Dendritic cell treated with granulocyte-macrophage colony-stimulating factor and Interleukin-4, amounts not matched to agents 40 ng/mL and 50 ng/mL, for 4 days (primary cell): ENCODE measurements around the gene DNAJC21.

Experiments
- H3K27ac Mint-ChIP-seq: one replicate; pipeline ENCODE4 v1.8.0; 2022; ENCODE audit warnings: mild to moderate bottlenecking, mixed read lengths
- H3K27me3 Mint-ChIP-seq: one replicate; pipeline ENCODE4 v1.8.0; 2022; ENCODE audit warnings: mild to moderate bottlenecking, mixed read lengths
- H3K36me3 Mint-ChIP-seq: one replicate; pipeline ENCODE4 v1.8.0; 2022; ENCODE audit warnings: low read depth, mixed read lengths
- H3K4me1 Mint-ChIP-seq: one replicate; pipeline ENCODE4 v1.8.0; 2022; ENCODE audit warnings: low read depth, mixed read lengths
- H3K4me3 Mint-ChIP-seq: one replicate; pipeline ENCODE4 v1.8.0; 2022; ENCODE audit warnings: mild to moderate bottlenecking, moderate library complexity, mixed read lengths
- H3K9me3 Mint-ChIP-seq: one replicate; pipeline ENCODE4 v1.8.0; 2022; ENCODE audit warnings: mixed read lengths
- intact Hi-C: fragments of 100-400 bp; cut with micrococcal nuclease; formaldehyde crosslinking; loops from one replicate; pipeline ENCODE4 v1.15.0; 2022

DNAJC21 gene

GRCh38 chr5:34929134-34929719 lies at the start of gene DNAJC21:
Gene DNAJC21, plus strand, starts transcription at chr5:34929559. Its CDS starts 261 bp downstream, at chr5:34929820.
- Mint-ChIP-seq H3K36me3 (peaks cover 49% of the 10 kb centered on the region), H3K27me3 (no peaks in the 10 kb centered on the region), H3K4me3 (peak within 1 kb of the TSS; percentile 92), H3K27ac (peak within 1 kb of the TSS; percentile 95), H3K9me3 (no peaks in the 10 kb centered on the region), H3K4me1 (peaks cover 20% of the 10 kb centered on the region)
- intact Hi-C loops: loop anchor here (1.0 to 10.0 kb wide), 2 partner anchors 14 to 1226 kb away; partner anchors contain the start of genes BRIX1, LMBRD2, RAD1 and SKP2

- H3K4me3 Mint-ChIP-seq: no peak overlapping the region
- intact Hi-C loops: no loop called here
- H3K27ac Mint-ChIP-seq: no peak overlapping the region
- peaks cover 3% of the 10 kb centered on the region for H3K9me3 Mint-ChIP-seq
- no peaks in the 10 kb centered on the region for H3K4me1 Mint-ChIP-seq
- H3K27me3 Mint-ChIP-seq: peaks cover 1% of the 10 kb centered on the region
- H3K36me3 Mint-ChIP-seq: no peaks in the 10 kb centered on the region
These were observed 48.1 kb upstream of the DNAJC21 start for GRCh38 chr5:34881246-34881645.

- no peaks in the 10 kb centered on the region for H3K36me3 Mint-ChIP-seq
- intact Hi-C loops: no loop called here
- H3K27me3 Mint-ChIP-seq: peaks cover 1% of the 10 kb centered on the region
- no peak overlapping the region for H3K27ac Mint-ChIP-seq
- no peaks in the 10 kb centered on the region for H3K4me1 Mint-ChIP-seq
- H3K4me3 Mint-ChIP-seq: no peak overlapping the region
- no peaks in the 10 kb centered on the region for H3K9me3 Mint-ChIP-seq
These were observed 42.8 kb upstream of the DNAJC21 start for GRCh38 chr5:34886392-34887119.

GRCh38 chr5:34889394-34889793 lies 40.0 kb upstream of the DNAJC21 start:
- Mint-ChIP-seq H3K9me3 (no peaks in the 10 kb centered on the region), H3K4me3 (no peak overlapping the region), H3K36me3 (no peaks in the 10 kb centered on the region), H3K4me1 (peaks cover 7% of the 10 kb centered on the region), H3K27ac (no peak overlapping the region), H3K27me3 (peaks cover under 1% of the 10 kb centered on the region)
- intact Hi-C loops: no loop called here

GRCh38 chr5:34891981-34892380 lies 37.4 kb upstream of the DNAJC21 start:
- Mint-ChIP-seq H3K36me3 (no peaks in the 10 kb centered on the region), H3K9me3 (no peaks in the 10 kb centered on the region), H3K4me1 (peaks cover 7% of the 10 kb centered on the region), H3K27me3 (no peaks in the 10 kb centered on the region), H3K4me3 (no peak overlapping the region), H3K27ac (no peak overlapping the region)
- intact Hi-C loops: loop anchor here (10.0 kb wide), 1 partner anchor 237 kb away; the partner anchor contains the start of gene RAI14

GRCh38 chr5:34892414-34892813 lies 36.9 kb upstream of the DNAJC21 start:
- intact Hi-C loops: loop anchor here (10.0 kb wide), 1 partner anchor 238 kb away; the partner anchor contains the start of gene RAI14
- H3K27ac Mint-ChIP-seq: no peak overlapping the region
- H3K4me1 Mint-ChIP-seq: peaks cover 7% of the 10 kb centered on the region
- no peak overlapping the region for H3K4me3 Mint-ChIP-seq
- H3K27me3 Mint-ChIP-seq: no peaks in the 10 kb centered on the region
- H3K36me3 Mint-ChIP-seq: no peaks in the 10 kb centered on the region
- no peaks in the 10 kb centered on the region for H3K9me3 Mint-ChIP-seq

- no peak overlapping the region for H3K27ac Mint-ChIP-seq
- no peaks in the 10 kb centered on the region for H3K9me3 Mint-ChIP-seq
- H3K36me3 Mint-ChIP-seq: no peaks in the 10 kb centered on the region
- no peaks in the 10 kb centered on the region for H3K27me3 Mint-ChIP-seq
- intact Hi-C loops: loop anchor here (5.0 to 10.0 kb wide), 2 partner anchors 240 to 422 kb away; partner anchors contain the start of gene RAI14
- no peak overlapping the region for H3K4me3 Mint-ChIP-seq
- peaks cover 7% of the 10 kb centered on the region for H3K4me1 Mint-ChIP-seq
These were observed 34.6 kb upstream of the DNAJC21 start for GRCh38 chr5:34894716-34895115.

- Mint-ChIP-seq H3K36me3 (no peaks in the 10 kb centered on the region), H3K9me3 (no peaks in the 10 kb centered on the region), H3K27ac (peak overlapping the region; percentile 31), H3K4me1 (peaks cover 7% of the 10 kb centered on the region), H3K27me3 (no peaks in the 10 kb centered on the region), H3K4me3 (no peak overlapping the region)
- intact Hi-C loops: loop anchor here (5.0 to 10.0 kb wide), 2 partner anchors 241 to 424 kb away; partner anchors contain the start of gene RAI14
These were observed 33.5 kb upstream of the DNAJC21 start for GRCh38 chr5:34895641-34896419.

- intact Hi-C loops: loop anchor here (1.0 to 10.0 kb wide), 4 partner anchors 243 to 425 kb away; partner anchors contain the start of gene RAI14
- peaks cover 7% of the 10 kb centered on the region for H3K4me1 Mint-ChIP-seq
- H3K27ac Mint-ChIP-seq: no peak overlapping the region
- H3K9me3 Mint-ChIP-seq: no peaks in the 10 kb centered on the region
- peaks cover 7% of the 10 kb centered on the region for H3K36me3 Mint-ChIP-seq
- no peaks in the 10 kb centered on the region for H3K27me3 Mint-ChIP-seq
- H3K4me3 Mint-ChIP-seq: no peak overlapping the region
These were observed 31.7 kb upstream of the DNAJC21 start for GRCh38 chr5:34897646-34898045.

GRCh38 chr5:34898258-34898895 lies 31.0 kb upstream of the DNAJC21 start:
- no peaks in the 10 kb centered on the region for H3K9me3 Mint-ChIP-seq
- peaks cover 6% of the 10 kb centered on the region for H3K4me1 Mint-ChIP-seq
- H3K4me3 Mint-ChIP-seq: no peak overlapping the region
- intact Hi-C loops: loop anchor here (1.0 to 10.0 kb wide), 4 partner anchors 244 to 426 kb away; partner anchors contain the start of gene RAI14
- H3K27ac Mint-ChIP-seq: no peak overlapping the region
- peaks cover 12% of the 10 kb centered on the region for H3K36me3 Mint-ChIP-seq
- no peaks in the 10 kb centered on the region for H3K27me3 Mint-ChIP-seq

GRCh38 chr5:34899066-34899465 lies 30.3 kb upstream of the DNAJC21 start:
- Mint-ChIP-seq H3K27ac (no peak overlapping the region), H3K36me3 (peaks cover 14% of the 10 kb centered on the region), H3K27me3 (no peaks in the 10 kb centered on the region), H3K4me3 (no peak overlapping the region), H3K9me3 (no peaks in the 10 kb centered on the region), H3K4me1 (no peaks in the 10 kb centered on the region)
- intact Hi-C loops: loop anchor here (5.0 to 10.0 kb wide), 2 partner anchors 244 to 427 kb away; partner anchors contain the start of gene RAI14

GRCh38 chr5:34900652-34901051 lies 28.7 kb upstream of the DNAJC21 start:
- Mint-ChIP-seq H3K27ac (no peak overlapping the region), H3K36me3 (peaks cover 14% of the 10 kb centered on the region), H3K27me3 (no peaks in the 10 kb centered on the region), H3K9me3 (no peaks in the 10 kb centered on the region), H3K4me1 (no peaks in the 10 kb centered on the region), H3K4me3 (no peak overlapping the region)
- intact Hi-C loops: no loop called here

- Mint-ChIP-seq H3K27ac (no peak overlapping the region), H3K4me3 (no peak overlapping the region), H3K9me3 (no peaks in the 10 kb centered on the region), H3K27me3 (no peaks in the 10 kb centered on the region), H3K36me3 (peaks cover 23% of the 10 kb centered on the region), H3K4me1 (no peaks in the 10 kb centered on the region)
- intact Hi-C loops: no loop called here
These were observed 26.1 kb upstream of the DNAJC21 start for GRCh38 chr5:34903260-34903659.
